CD4-positive, alpha-beta memory T cell (primary cell): Measurements from ENCODE around the gene JARID2. TPM values are rescaled to one million over a fixed set of nuclear protein-coding genes. Genes with fewer than 3 reads are reported as not detected.

ENCODE experiments used
- CTCF ChIA-PET: fragments of 350-600 bp; sonication (Branson Sonifier 250); formaldehyde crosslinking; loops from one replicate; lab custom pipeline; 2021; ENCODE audit warnings: inconsistent platforms; ENCODE audit not compliant: partially characterized antibody; lab: Charles Lee
- POLR2A ChIA-PET: fragments of 350-600 bp; sonication (Branson Sonifier 250); formaldehyde crosslinking; loops from one replicate; lab custom pipeline; 2021; ENCODE audit not compliant: partially characterized antibody; lab: Charles Lee
- DNase-seq, 5 donors: peaks; one replicate each; pipeline versions ENCODE4 v3.0.0 to v3.0.0-alpha.2; 2020 to 2022; ENCODE audit warnings: mixed read lengths in 1 of 5
- H3K27ac ChIP-seq: one replicate; pipeline ENCODE4 v1.7.0; 2013; ENCODE audit warnings: low read depth, low read length
- H3K27me3 ChIP-seq: 2 replicates; pipeline ENCODE4 v1.7.0; 2013; ENCODE audit warnings: mild to moderate bottlenecking, low read length, moderate library complexity; ENCODE audit not compliant: insufficient read depth
- H3K36me3 ChIP-seq: 2 replicates; pipeline ENCODE4 v1.7.0; 2013; ENCODE audit warnings: mild to moderate bottlenecking, low read length, moderate library complexity; ENCODE audit not compliant: insufficient read depth
- H3K4me1 ChIP-seq: 2 replicates; pipeline ENCODE4 v1.7.0; 2013; ENCODE audit warnings: mild to moderate bottlenecking, low read length, moderate library complexity; ENCODE audit not compliant: insufficient read depth
- H3K4me3 ChIP-seq, 2 donors: one replicate each; pipeline ENCODE4 v1.7.0; 2013; ENCODE audit warnings: low read length in 2 of 2, mild to moderate bottlenecking in 1 of 2
- H3K9me3 ChIP-seq, 2 donors: one replicate each; pipeline ENCODE4 v1.7.0; 2013; ENCODE audit warnings: low read length in 2 of 2, control low read depth in 1 of 2; ENCODE audit not compliant: control insufficient read depth in 1 of 2
- H3K27ac Mint-ChIP-seq, 7 donors: one replicate each; pipeline ENCODE4 v1.8.0; 2020 to 2021; ENCODE audit warnings: mixed read lengths in 7 of 7, mild to moderate bottlenecking in 6 of 7, inconsistent platforms in 3 of 7, moderate library complexity in 3 of 7
- H3K27me3 Mint-ChIP-seq, 2 donors: one replicate each; pipeline ENCODE4 v1.8.0; 2020 to 2021; ENCODE audit warnings: mixed read lengths in 2 of 2
- H3K36me3 Mint-ChIP-seq, 2 donors: one replicate each; pipeline ENCODE4 v1.8.0; 2020 to 2021; ENCODE audit warnings: mixed read lengths in 2 of 2, inconsistent platforms in 1 of 2, mild to moderate bottlenecking in 1 of 2
- H3K4me1 Mint-ChIP-seq, 4 donors: one replicate each; pipeline ENCODE4 v1.8.0; 2020 to 2021; ENCODE audit warnings: mixed read lengths in 4 of 4, mild to moderate bottlenecking in 1 of 4
- H3K4me3 Mint-ChIP-seq, 8 donors: one replicate each; pipeline ENCODE4 v1.8.0; 2020 to 2021; ENCODE audit warnings: mixed read lengths in 8 of 8, mild to moderate bottlenecking in 7 of 8, moderate library complexity in 6 of 8, inconsistent platforms in 3 of 8
- H3K9me3 Mint-ChIP-seq, 8 donors: one replicate each; pipeline ENCODE4 v1.8.0; 2020 to 2021; ENCODE audit warnings: mixed read lengths in 8 of 8, mild to moderate bottlenecking in 5 of 8, inconsistent platforms in 3 of 8, moderate library complexity in 1 of 8
- intact Hi-C: fragments of 100-400 bp; cut with micrococcal nuclease; formaldehyde crosslinking; loops from one replicate; pipeline ENCODE4 v1.15.1; 2023
- polyA plus RNA-seq, 2 donors: library from polyadenylated mRNA; unstranded; fragments of 300-500 nt; fragmentation: Illumina TruSeq; gene quantifications; one replicate each; pipeline ENCODE4 v1.2.3, GENCODE V29; 2021
- total RNA-seq, 2 experiments: library from RNA; stranded (reverse); gene quantifications; one replicate each; pipeline ENCODE4 v1.2.3, GENCODE V29; 2021

JARID2 gene
- total and polyA plus RNA-seq, 4 experiments from 2014 or later, result 2.4 to 21.6 (median 16.0) TPM

GRCh38 chr6:15553736-15554294, 307.9 kb downstream of the JARID2 start:
- Histone ChIP-seq H3K27me3 (no peaks in the 10 kb centered on the region), H3K4me3 (no peak overlapping the region), H3K4me1 (peaks cover 4% of the 10 kb centered on the region), H3K36me3 (no peaks in the 10 kb centered on the region), H3K27ac (no peak overlapping the region), H3K9me3 (no peaks in the 10 kb centered on the region)
- ChIA-PET POLR2A (no interaction called here), CTCF (no interaction called here)
- no peak for DNase-seq
- Mint-ChIP-seq H3K27ac (peak overlapping the region in 1 of 7 donors; percentile 37), H3K4me3 (no peak overlapping the region), H3K27me3 (no peaks in the 10 kb centered on the region), H3K36me3 (peaks cover 0 to 4% of the 10 kb centered on the region in 2 donors), H3K4me1 (peaks cover 11 to 29% (median 14%) of the 10 kb centered on the region in 4 donors), H3K9me3 (no peaks in the 10 kb centered on the region)
- intact Hi-C loops, result no loop called here

DNA sequence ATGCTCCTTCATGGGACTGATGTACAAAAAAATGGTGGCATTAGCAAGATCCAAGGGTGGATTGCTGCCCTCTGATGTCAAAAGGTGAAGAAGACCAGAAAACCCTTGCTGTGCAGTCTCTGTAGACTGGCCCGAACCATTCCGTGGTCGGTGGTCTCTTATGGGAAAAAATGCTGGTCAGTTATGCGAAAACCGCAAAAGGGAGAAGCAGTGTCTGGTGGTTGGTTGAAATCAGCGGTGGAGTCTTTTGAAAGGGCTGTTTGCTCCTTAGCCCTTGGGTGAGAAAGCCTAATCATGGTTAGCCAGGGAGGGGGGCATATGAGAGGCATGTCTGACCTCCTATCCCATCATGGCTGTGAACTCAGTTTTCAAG, 308.8 kb downstream of the JARID2 start:
- ChIA-PET POLR2A (no interaction called here), CTCF (no interaction called here)
- intact Hi-C loops, result no loop called here
- H3K4me3 ChIP-seq, result no peak overlapping the region
- no peaks in the 10 kb centered on the region for H3K9me3 ChIP-seq
- no peak overlapping the region for H3K27ac ChIP-seq
- H3K36me3 Mint-ChIP-seq, result peaks cover 3 to 4% of the 10 kb centered on the region in 2 donors
- H3K4me1 ChIP-seq, result peaks cover 4% of the 10 kb centered on the region
- no peaks in the 10 kb centered on the region for H3K9me3 Mint-ChIP-seq
- no peaks in the 10 kb centered on the region for H3K36me3 ChIP-seq
- no peak for DNase-seq
- no peaks in the 10 kb centered on the region for H3K27me3 Mint-ChIP-seq
- H3K27ac Mint-ChIP-seq, result no peak overlapping the region
- H3K4me3 Mint-ChIP-seq, result no peak overlapping the region
- H3K4me1 Mint-ChIP-seq, result peaks cover 11 to 26% (median 13%) of the 10 kb centered on the region in 4 donors
- H3K27me3 ChIP-seq, result no peaks in the 10 kb centered on the region

- CTCF ChIA-PET, result no interaction called here
- no peaks in the 10 kb centered on the region for H3K9me3 ChIP-seq
- peaks cover 4% of the 10 kb centered on the region for H3K4me1 ChIP-seq
- Mint-ChIP-seq H3K9me3 (no peaks in the 10 kb centered on the region), H3K27me3 (no peaks in the 10 kb centered on the region), H3K4me1 (peaks cover 10 to 23% (median 12%) of the 10 kb centered on the region in 4 donors), H3K27ac (peak overlapping the region in 1 of 7 donors; percentile 2), H3K36me3 (peaks cover 3 to 4% of the 10 kb centered on the region in 2 donors), H3K4me3 (no peak overlapping the region)
- intact Hi-C loops, result no loop called here
- H3K4me3 ChIP-seq, result no peak overlapping the region
- DNase-seq, result no peak
- POLR2A ChIA-PET, result no interaction called here
- H3K36me3 ChIP-seq, result no peaks in the 10 kb centered on the region
- no peak overlapping the region for H3K27ac ChIP-seq
- H3K27me3 ChIP-seq, result no peaks in the 10 kb centered on the region
Measured at GRCh38 chr6:15555101-15556038, 309.5 kb downstream of the JARID2 start.

DNA sequence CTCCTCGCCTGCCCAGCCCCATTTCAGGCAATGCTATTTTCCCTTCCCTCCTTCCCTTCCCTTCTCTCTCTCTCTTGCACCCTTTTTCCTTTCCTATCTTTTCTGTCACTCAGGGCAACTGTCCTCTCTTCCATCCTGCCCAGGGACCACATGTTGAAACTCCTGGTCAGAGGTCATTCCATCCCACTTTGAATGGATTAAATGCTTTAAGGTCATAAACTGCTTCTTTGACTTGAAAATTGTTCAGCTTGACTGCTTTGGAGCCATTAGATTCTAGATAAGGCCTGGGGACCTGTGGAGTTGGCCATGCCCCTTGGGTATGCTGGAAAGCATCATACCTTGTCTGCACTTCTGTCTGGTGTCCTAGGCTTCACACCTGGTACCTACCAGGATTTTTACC, 310.8 kb downstream of the JARID2 start:
- Mint-ChIP-seq H3K4me1 (peaks cover 5 to 16% (median 11%) of the 10 kb centered on the region in 4 donors), H3K9me3 (no peaks in the 10 kb centered on the region), H3K4me3 (no peak overlapping the region), H3K27ac (peak overlapping the region in 1 of 7 donors; percentile 77), H3K36me3 (peaks cover 4 to 8% of the 10 kb centered on the region in 2 donors), H3K27me3 (no peaks in the 10 kb centered on the region)
- Histone ChIP-seq H3K4me1 (peaks cover 3% of the 10 kb centered on the region), H3K4me3 (no peak overlapping the region), H3K27me3 (no peaks in the 10 kb centered on the region), H3K36me3 (no peaks in the 10 kb centered on the region), H3K9me3 (no peaks in the 10 kb centered on the region), H3K27ac (no peak overlapping the region)
- CTCF ChIA-PET, result no interaction called here
- POLR2A ChIA-PET, result no interaction called here
- intact Hi-C loops, result no loop called here
- DNase-seq, result no peak

DNA sequence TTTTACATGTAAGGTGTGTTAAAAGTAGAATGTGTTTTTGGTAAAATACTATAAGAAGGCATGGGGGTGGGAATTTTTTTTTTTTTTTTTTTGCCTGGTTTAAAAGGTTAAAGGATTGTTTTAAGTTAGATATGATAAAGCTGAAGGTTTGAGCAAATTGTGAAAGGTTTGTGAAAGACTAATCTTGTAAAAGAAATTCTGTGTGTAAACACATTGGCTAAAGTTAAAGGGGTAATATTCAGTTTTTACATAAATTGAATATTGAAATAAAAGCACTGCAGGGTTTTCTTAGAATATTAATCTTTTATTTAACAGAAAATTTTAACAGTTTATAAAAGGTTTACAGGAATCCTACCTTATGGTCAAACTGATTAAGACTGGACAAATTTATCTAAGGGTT, 311.3 kb downstream of the JARID2 start:
- Histone ChIP-seq H3K4me3 (no peak overlapping the region), H3K9me3 (no peaks in the 10 kb centered on the region), H3K4me1 (no peaks in the 10 kb centered on the region), H3K27ac (no peak overlapping the region), H3K27me3 (no peaks in the 10 kb centered on the region), H3K36me3 (no peaks in the 10 kb centered on the region)
- CTCF ChIA-PET, result no interaction called here
- DNase-seq, result no peak
- H3K4me3 Mint-ChIP-seq, result no peak overlapping the region
- H3K27ac Mint-ChIP-seq, result no peak overlapping the region
- intact Hi-C loops, result no loop called here
- no peaks in the 10 kb centered on the region for H3K9me3 Mint-ChIP-seq
- no peaks in the 10 kb centered on the region for H3K27me3 Mint-ChIP-seq
- POLR2A ChIA-PET, result no interaction called here
- H3K36me3 Mint-ChIP-seq, result peaks cover 1 to 8% of the 10 kb centered on the region in 2 donors
- peaks cover 5 to 13% (median 10%) of the 10 kb centered on the region in 4 donors for H3K4me1 Mint-ChIP-seq

- no peaks in the 10 kb centered on the region for H3K9me3 Mint-ChIP-seq
- H3K4me3 Mint-ChIP-seq, result no peak overlapping the region
- peaks cover 3 to 16% of the 10 kb centered on the region in 2 donors for H3K36me3 Mint-ChIP-seq
- Histone ChIP-seq H3K27me3 (no peaks in the 10 kb centered on the region), H3K9me3 (no peaks in the 10 kb centered on the region), H3K27ac (no peak overlapping the region), H3K4me1 (no peaks in the 10 kb centered on the region), H3K4me3 (no peak overlapping the region), H3K36me3 (no peaks in the 10 kb centered on the region)
- H3K27me3 Mint-ChIP-seq, result no peaks in the 10 kb centered on the region
- ChIA-PET POLR2A (no interaction called here), CTCF (no interaction called here)
- H3K4me1 Mint-ChIP-seq, result peaks cover 4 to 13% (median 10%) of the 10 kb centered on the region in 4 donors
- DNase-seq, result no peak
- no peak overlapping the region for H3K27ac Mint-ChIP-seq
- intact Hi-C loops, result no loop called here
Measured at GRCh38 chr6:15560713-15561112, 314.8 kb downstream of the JARID2 start.

GRCh38 chr6:15561447-15562199, 315.8 kb downstream of the JARID2 start:
- H3K4me3 ChIP-seq, result no peak overlapping the region
- Mint-ChIP-seq H3K4me3 (no peak overlapping the region), H3K27me3 (no peaks in the 10 kb centered on the region), H3K4me1 (peaks cover 5 to 12% (median 9%) of the 10 kb centered on the region in 4 donors), H3K9me3 (no peaks in the 10 kb centered on the region), H3K27ac (peak overlapping the region in 1 of 7 donors; percentile 15), H3K36me3 (peaks cover 3 to 16% of the 10 kb centered on the region in 2 donors)
- no peaks in the 10 kb centered on the region for H3K4me1 ChIP-seq
- H3K27ac ChIP-seq, result no peak overlapping the region
- intact Hi-C loops, result no loop called here
- no peaks in the 10 kb centered on the region for H3K27me3 ChIP-seq
- no peaks in the 10 kb centered on the region for H3K36me3 ChIP-seq
- DNase-seq, result no peak
- no peaks in the 10 kb centered on the region for H3K9me3 ChIP-seq
- ChIA-PET POLR2A (no interaction called here), CTCF (no interaction called here)
